HG02678 (cell line): ENCODE data around the gene POLR3B.

Experiments
- ATAC-seq: cut with Tn5 transposase; IDR thresholded peaks from one replicate; pipeline ENCODE4 v1.9.1; 2021; ENCODE audit warnings: mild to moderate bottlenecking, moderate library complexity; ENCODE audit not compliant: unreplicated experiment

The POLR3B gene

DNA sequence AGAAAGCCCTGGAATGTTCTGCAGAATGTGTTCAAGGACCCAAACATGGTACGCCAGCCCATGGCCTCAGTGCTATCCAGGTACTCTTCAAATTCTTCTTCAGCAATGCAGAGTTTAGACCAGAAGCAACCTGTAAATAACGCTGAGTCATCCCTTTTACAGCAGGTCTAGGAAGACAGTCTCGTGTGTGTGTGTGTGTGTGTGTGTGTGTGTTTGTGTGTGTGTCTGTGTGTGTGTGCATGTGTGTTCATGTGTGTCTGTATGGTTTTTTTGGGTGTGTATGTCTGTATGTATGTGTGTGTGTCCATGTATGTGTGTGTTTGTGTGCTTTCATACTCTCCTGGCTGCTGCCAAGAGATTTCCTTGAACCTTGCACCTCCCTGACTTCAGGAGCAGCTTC, 165.2 kb downstream of the POLR3B start:
- no peak for ATAC-seq

GRCh38 chr12:106527356-106527755, 169.8 kb downstream of the POLR3B start:
- ATAC-seq: no peak

DNA sequence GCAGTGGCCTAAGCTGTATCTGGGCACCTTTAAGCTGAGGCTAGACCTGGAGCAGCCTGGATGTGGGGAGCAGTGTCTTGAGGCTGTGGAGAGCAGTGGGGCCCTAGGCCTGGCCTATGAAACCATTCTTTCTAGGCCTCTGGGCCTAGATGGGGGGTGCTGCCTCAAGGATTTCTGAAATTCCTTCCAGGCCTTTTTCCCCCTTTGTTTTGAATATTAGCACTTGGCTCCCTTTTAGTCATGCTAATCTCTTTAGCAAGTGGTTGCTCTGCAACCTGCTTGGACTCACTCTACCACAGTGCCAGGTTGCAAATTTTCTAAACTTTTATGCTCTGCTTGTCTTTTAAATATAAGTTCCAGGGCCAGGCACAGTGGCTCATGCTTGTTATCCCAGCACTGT, 183.7 kb downstream of the POLR3B start:
- ATAC-seq: no peak

GRCh38 chr12:106551410-106551809, 193.9 kb downstream of the POLR3B start:
- ATAC-seq: no peak

GRCh38 chr12:106552228-106552627, 194.7 kb downstream of the POLR3B start:
- ATAC-seq: no peak
